ENCODE data around the gene EYS.
"Not testable (repeated sequence)": the region's sequence is repeated elsewhere in the genome, so short reads cannot be mapped to it uniquely, and the experiment has no call there.

Gene EYS

GRCh38 chr6:63882208-63882607, 1824.8 kb downstream of the EYS start:
- in situ Hi-C loops (cut with MboI; ENCODE audit: low sequenced_read_pairs) = no loop called here

GRCh38 chr6:63881791-63882190, 1825.2 kb downstream of the EYS start:
- in situ Hi-C loops (cut with MboI; ENCODE audit: low sequenced_read_pairs) = no loop called here

GRCh38 chr6:63872233-63872632, 1834.8 kb downstream of the EYS start:
- in situ Hi-C loops (cut with MboI; ENCODE audit: low sequenced_read_pairs) = no loop called here

GRCh38 chr6:63868351-63868750, 1838.7 kb downstream of the EYS start:
- in situ Hi-C loops (cut with MboI; ENCODE audit: low sequenced_read_pairs) = no loop called here

GRCh38 chr6:63864671-63865318, 1842.2 kb downstream of the EYS start:
- in situ Hi-C loops (cut with MboI; ENCODE audit: low sequenced_read_pairs) = no loop called here

GRCh38 chr6:63864061-63864460, 1843.0 kb downstream of the EYS start:
- in situ Hi-C loops (cut with MboI; ENCODE audit: low sequenced_read_pairs) = no loop called here

GRCh38 chr6:63862486-63863198, 1844.4 kb downstream of the EYS start:
- in situ Hi-C loops (cut with MboI; ENCODE audit: low sequenced_read_pairs) = no loop called here

GRCh38 chr6:63859528-63859927, 1847.5 kb downstream of the EYS start:
- in situ Hi-C loops (cut with MboI; ENCODE audit: low sequenced_read_pairs) = no loop called here

GRCh38 chr6:63858691-63859090, 1848.3 kb downstream of the EYS start:
- in situ Hi-C loops (cut with MboI; ENCODE audit: low sequenced_read_pairs) = no loop called here

GRCh38 chr6:63856271-63856670, 1850.8 kb downstream of the EYS start:
- in situ Hi-C loops (cut with MboI; ENCODE audit: low sequenced_read_pairs) = no loop called here

GRCh38 chr6:63844287-63844686, 1862.7 kb downstream of the EYS start:
- in situ Hi-C loops (cut with MboI; ENCODE audit: low sequenced_read_pairs) = no loop called here

GRCh38 chr6:63839485-63839884, 1867.5 kb downstream of the EYS start:
- in situ Hi-C loops (cut with MboI; ENCODE audit: low sequenced_read_pairs) = no loop called here

GRCh38 chr6:63828678-63829077, 1878.3 kb downstream of the EYS start:
- in situ Hi-C loops (cut with MboI; ENCODE audit: low sequenced_read_pairs) = not testable (repeated sequence)

- in situ Hi-C loops (cut with MboI; ENCODE audit: low sequenced_read_pairs) = no loop called here
These were observed 1882.3 kb downstream of the EYS start for GRCh38 chr6:63824722-63825121.

GRCh38 chr6:63821442-63821841, 1885.6 kb downstream of the EYS start:
- in situ Hi-C loops (cut with MboI; ENCODE audit: low sequenced_read_pairs) = no loop called here

- in situ Hi-C loops (cut with MboI; ENCODE audit: low sequenced_read_pairs) = no loop called here
These were observed 1887.2 kb downstream of the EYS start for GRCh38 chr6:63819831-63820230.

- in situ Hi-C loops (cut with MboI; ENCODE audit: low sequenced_read_pairs) = no loop called here
These were observed 1889.5 kb downstream of the EYS start for GRCh38 chr6:63817492-63818050.

- in situ Hi-C loops (cut with MboI; ENCODE audit: low sequenced_read_pairs) = no loop called here
These were observed 1890.0 kb downstream of the EYS start for GRCh38 chr6:63816982-63817436.

GRCh38 chr6:63816401-63816981, 1890.5 kb downstream of the EYS start:
- in situ Hi-C loops (cut with MboI; ENCODE audit: low sequenced_read_pairs) = no loop called here

- in situ Hi-C loops (cut with MboI; ENCODE audit: low sequenced_read_pairs) = no loop called here
These were observed 1892.6 kb downstream of the EYS start for GRCh38 chr6:63814459-63814858.

GRCh38 chr6:63813566-63814120, 1893.4 kb downstream of the EYS start:
- in situ Hi-C loops (cut with MboI; ENCODE audit: low sequenced_read_pairs) = no loop called here

- in situ Hi-C loops (cut with MboI; ENCODE audit: low sequenced_read_pairs) = no loop called here
These were observed 1898.5 kb downstream of the EYS start for GRCh38 chr6:63808576-63808975.
